ENCODE data around the gene SMCO3.
A peak's percentile ranks its signal among the peaks of the same experiment; 100 is the strongest.

The SMCO3 gene

GRCh38 chr12:14827043-14827442 lies 13.1 kb upstream of the SMCO3 start:
- no peak for DNase-seq (ENCODE audit: low spot score)

GRCh38 chr12:14826491-14826890 lies 12.5 kb upstream of the SMCO3 start:
- DNase-seq (ENCODE audit: low spot score): no peak

GRCh38 chr12:14825256-14825655 lies 11.3 kb upstream of the SMCO3 start:
- DNase-seq (ENCODE audit: low spot score): no peak

GRCh38 chr12:14824012-14824634 lies 10.1 kb upstream of the SMCO3 start:
- peak; percentile 24 for DNase-seq (ENCODE audit: low spot score)

GRCh38 chr12:14811486-14811885 lies 2.5 kb downstream of the SMCO3 start:
- DNase-seq (ENCODE audit: low spot score): no peak

- DNase-seq (ENCODE audit: low spot score): no peak
These were observed 3.0 kb downstream of the SMCO3 start for GRCh38 chr12:14810953-14811483.

GRCh38 chr12:14810167-14810952 lies 3.6 kb downstream of the SMCO3 start:
- no peak for DNase-seq (ENCODE audit: low spot score)

GRCh38 chr12:14803830-14804160 lies 10.2 kb downstream of the SMCO3 start:
- no peak for DNase-seq (ENCODE audit: low spot score)

GRCh38 chr12:14803011-14803829 lies 10.8 kb downstream of the SMCO3 start, which contains the start of the genes C12orf60 and WBP11:
Gene C12orf60 (plus strand): TSS chr12:14803670. CDS start chr12:14822936, 19,266 bp downstream.
Gene WBP11 (minus strand): TSS chr12:14803478. CDS start chr12:14801383, 2,095 bp downstream.
- peak; percentile 97 for DNase-seq (ENCODE audit: low spot score)

GRCh38 chr12:14802721-14803010 lies 11.3 kb downstream of the SMCO3 start:
- DNase-seq (ENCODE audit: low spot score): no peak

GRCh38 chr12:14802247-14802646 lies 11.7 kb downstream of the SMCO3 start:
- DNase-seq (ENCODE audit: low spot score): no peak

- DNase-seq (ENCODE audit: low spot score): no peak
These were observed 18.9 kb downstream of the SMCO3 start for GRCh38 chr12:14795028-14795448.

- DNase-seq (ENCODE audit: low spot score): no peak
These were observed 28.4 kb downstream of the SMCO3 start for GRCh38 chr12:14785568-14785967.

- DNase-seq (ENCODE audit: low spot score): no peak
These were observed 29.5 kb downstream of the SMCO3 start for GRCh38 chr12:14784471-14784870.

GRCh38 chr12:14782756-14783155 lies 31.2 kb downstream of the SMCO3 start:
- no peak for DNase-seq (ENCODE audit: low spot score)

GRCh38 chr12:14781563-14781962 lies 32.4 kb downstream of the SMCO3 start:
- DNase-seq (ENCODE audit: low spot score): no peak

GRCh38 chr12:14780859-14781258 lies 33.1 kb downstream of the SMCO3 start:
- DNase-seq (ENCODE audit: low spot score): no peak

GRCh38 chr12:14779834-14780233 lies 34.1 kb downstream of the SMCO3 start:
- no peak for DNase-seq (ENCODE audit: low spot score)

GRCh38 chr12:14777271-14777670 lies 36.7 kb downstream of the SMCO3 start:
- no peak for DNase-seq (ENCODE audit: low spot score)

- peak; percentile 26 for DNase-seq (ENCODE audit: low spot score)
These were observed 37.6 kb downstream of the SMCO3 start for GRCh38 chr12:14776236-14776961.

- peak; percentile 40 for DNase-seq (ENCODE audit: low spot score)
These were observed 38.4 kb downstream of the SMCO3 start for GRCh38 chr12:14775636-14775980.

All from activated CD4-positive, alpha-beta T cell treated with anti-CD3 and anti-CD28 coated beads, Interleukin-2, Interleukin-4, amounts not matched to agents 100 ng/mL and 50 ng/mL, durations not matched to agents 16 hours and 8 hours (primary cell).